ACC112 (cell line): ENCODE measurements around the gene UBR7.

Experiments
- H2AFZ ChIP-seq: fragments of 200-600 bp; sonication (generic); one replicate; pipeline ENCODE4 v1.6.0; 2017; ENCODE audit warnings: antibody characterized with exemption, low read length; ENCODE audit not compliant: unreplicated experiment
- H3K27ac ChIP-seq: fragments of 200-600 bp; sonication (generic); 2 replicates; pipeline ENCODE4 v1.5.1; 2014; ENCODE audit warnings: low read depth, mild to moderate bottlenecking, antibody characterized with exemption, low read length, moderate library complexity
- H3K27me3 ChIP-seq: fragments of 200-600 bp; sonication (generic); 2 replicates; pipeline ENCODE4 v1.6.1; 2014; ENCODE audit warnings: mild to moderate bottlenecking, antibody characterized with exemption, low read length, moderate library complexity, mixed read lengths; ENCODE audit not compliant: insufficient read depth
- H3K36me3 ChIP-seq: fragments of 200-600 bp; sonication (generic); 2 replicates; pipeline ENCODE4 v1.6.1; 2016; ENCODE audit warnings: mild to moderate bottlenecking, antibody characterized with exemption, low read length, moderate library complexity, mixed read lengths; ENCODE audit not compliant: insufficient read depth
- H3K4me1 ChIP-seq: fragments of 200-600 bp; sonication (generic); one replicate; pipeline ENCODE4 v1.6.1; 2016; ENCODE audit warnings: low read length, mixed read lengths; ENCODE audit not compliant: insufficient read depth, unreplicated experiment, control insufficient read depth
- H3K4me3 ChIP-seq: fragments of 200-600 bp; sonication (generic); 2 replicates; pipeline ENCODE4 v1.5.1; 2014; ENCODE audit warnings: mild to moderate bottlenecking, low read depth, low read length
- H3K79me2 ChIP-seq: fragments of 200-600 bp; sonication (generic); one replicate; pipeline ENCODE4 v1.6.0; 2016; ENCODE audit warnings: low read length; ENCODE audit not compliant: control insufficient read depth, unreplicated experiment, insufficient read depth

Gene UBR7

GRCh38 chr14:93199031-93199430 lies 8.0 kb upstream of the UBR7 start:
- H3K79me2 ChIP-seq: peaks cover 5% of the 10 kb centered on the region
- H3K27ac ChIP-seq: no peak overlapping the region
- no peak overlapping the region for H3K4me3 ChIP-seq
- H3K36me3 ChIP-seq: no peaks in the 10 kb centered on the region
- no peaks in the 10 kb centered on the region for H3K27me3 ChIP-seq
- H3K4me1 ChIP-seq: no peaks in the 10 kb centered on the region
- H2AFZ ChIP-seq: no peak overlapping the region

GRCh38 chr14:93200553-93200952 lies 6.5 kb upstream of the UBR7 start:
- Histone ChIP-seq H2AFZ (no peak overlapping the region), H3K4me3 (no peak overlapping the region), H3K36me3 (no peaks in the 10 kb centered on the region), H3K27ac (no peak overlapping the region), H3K79me2 (peaks cover 20% of the 10 kb centered on the region), H3K4me1 (peaks cover 6% of the 10 kb centered on the region), H3K27me3 (no peaks in the 10 kb centered on the region)

- Histone ChIP-seq H3K27ac (no peak overlapping the region), H2AFZ (no peak overlapping the region), H3K79me2 (peaks cover 27% of the 10 kb centered on the region), H3K4me3 (no peak overlapping the region), H3K4me1 (peaks cover 11% of the 10 kb centered on the region), H3K36me3 (no peaks in the 10 kb centered on the region), H3K27me3 (no peaks in the 10 kb centered on the region)
Measured at GRCh38 chr14:93201155-93201704, 5.8 kb upstream of the UBR7 start.

GRCh38 chr14:93207468-93208308 lies 632 bp downstream of the UBR7 start:
- H3K4me1 ChIP-seq: peaks cover 23% of the 10 kb centered on the region
- H3K27ac ChIP-seq: peak overlapping the region; percentile 63
- no peaks in the 10 kb centered on the region for H3K27me3 ChIP-seq
- H3K4me3 ChIP-seq: peak overlapping the region; percentile 92
- H2AFZ ChIP-seq: peak overlapping the region; percentile 64
- H3K36me3 ChIP-seq: peaks cover 9% of the 10 kb centered on the region; the same call in 1 of the 2 replicates
- H3K79me2 ChIP-seq: peaks cover 51% of the 10 kb centered on the region

GRCh38 chr14:93212432-93212831 lies 5.4 kb downstream of the UBR7 start:
- Histone ChIP-seq H3K27ac (no peak overlapping the region), H3K27me3 (no peaks in the 10 kb centered on the region), H3K79me2 (peaks cover 23% of the 10 kb centered on the region), H3K4me3 (no peak overlapping the region), H2AFZ (no peak overlapping the region), H3K4me1 (peaks cover 12% of the 10 kb centered on the region), H3K36me3 (peaks cover 18% of the 10 kb centered on the region)

GRCh38 chr14:93214598-93214997 lies 7.5 kb downstream of the UBR7 start:
- Histone ChIP-seq H3K79me2 (peaks cover 6% of the 10 kb centered on the region), H3K4me3 (no peak overlapping the region), H3K36me3 (peaks cover 19% of the 10 kb centered on the region), H3K27me3 (no peaks in the 10 kb centered on the region), H3K4me1 (no peaks in the 10 kb centered on the region), H3K27ac (no peak overlapping the region), H2AFZ (no peak overlapping the region)

GRCh38 chr14:93219103-93219726 lies 12.2 kb downstream of the UBR7 start:
- no peaks in the 10 kb centered on the region for H3K4me1 ChIP-seq
- no peak overlapping the region for H3K4me3 ChIP-seq
- peaks cover 10% of the 10 kb centered on the region for H3K36me3 ChIP-seq
- no peak overlapping the region for H2AFZ ChIP-seq
- no peak overlapping the region for H3K27ac ChIP-seq
- no peaks in the 10 kb centered on the region for H3K79me2 ChIP-seq
- H3K27me3 ChIP-seq: no peaks in the 10 kb centered on the region

GRCh38 chr14:93220509-93220908 lies 13.5 kb downstream of the UBR7 start:
- peaks cover 7% of the 10 kb centered on the region for H3K36me3 ChIP-seq
- H3K4me3 ChIP-seq: no peak overlapping the region
- no peak overlapping the region for H2AFZ ChIP-seq
- no peaks in the 10 kb centered on the region for H3K4me1 ChIP-seq
- no peaks in the 10 kb centered on the region for H3K79me2 ChIP-seq
- H3K27ac ChIP-seq: no peak overlapping the region
- no peaks in the 10 kb centered on the region for H3K27me3 ChIP-seq

- H3K36me3 ChIP-seq: peaks cover 16% of the 10 kb centered on the region; the same call in 1 of the 2 replicates
Measured at GRCh38 chr14:93223565-93223964, 16.5 kb downstream of the UBR7 start.

GRCh38 chr14:93228550-93228949 lies 21.5 kb downstream of the UBR7 start:
- Histone ChIP-seq H3K27ac (no peak overlapping the region), H2AFZ (no peak overlapping the region), H3K4me1 (no peaks in the 10 kb centered on the region), H3K27me3 (no peaks in the 10 kb centered on the region), H3K4me3 (no peak overlapping the region), H3K79me2 (no peaks in the 10 kb centered on the region), H3K36me3 (peaks cover 20% of the 10 kb centered on the region; the same call in 1 of the 2 replicates)

More at GRCh38 chr14:93223565-93223964, 16.5 kb downstream of the UBR7 start:
- no peak overlapping the region for H3K27ac ChIP-seq
- H3K79me2 ChIP-seq: no peaks in the 10 kb centered on the region
- no peaks in the 10 kb centered on the region for H3K4me1 ChIP-seq
- no peak overlapping the region for H2AFZ ChIP-seq
- no peaks in the 10 kb centered on the region for H3K27me3 ChIP-seq
- no peak overlapping the region for H3K4me3 ChIP-seq
